ENCODE results near the gene MAFG.

- TF ChIP-seq CTCF (conservative IDR thresholded peaks at IDR 0.05; ENCODE audit: low read length) (no peak), EZH2phosphoT487 (IDR thresholded peaks at IDR 0.05; ENCODE audit: borderline replicate concordance, low read depth, low read length) (no peak)
Observed at GRCh38 chr17:81926451-81927151, 934 bp downstream of the MAFG start.

All from OCI-LY7 (cell line).